ENCODE measurements around the gene PPP1R12B.
"Not testable (repeated sequence)": the region's sequence is repeated elsewhere in the genome, so short reads cannot be mapped to it uniquely, and the experiment has no call there.

The PPP1R12B gene

DNA sequence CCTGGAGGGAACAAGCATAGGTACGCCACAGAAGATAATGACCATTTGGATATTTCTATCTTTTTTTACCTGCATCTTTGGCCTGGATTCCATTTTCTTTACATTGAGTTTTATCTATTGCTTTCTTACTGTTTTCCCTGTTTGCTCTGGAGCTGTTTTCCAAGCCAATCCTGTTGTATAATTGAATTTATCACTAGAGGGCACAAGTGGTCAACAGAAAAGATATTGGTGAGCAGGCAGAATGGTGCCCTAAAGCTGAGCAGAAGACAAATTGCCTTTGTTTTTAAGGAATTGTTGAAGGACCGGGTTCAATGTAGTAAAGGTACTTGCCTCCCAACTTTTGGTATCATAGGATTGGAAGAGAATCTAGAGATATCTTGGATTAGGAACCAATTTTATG, 152.8 kb downstream of the PPP1R12B start:
- H3K27me3 ChIP-seq = no peaks in the 10 kb centered on the region
- H3K36me3 ChIP-seq = peaks cover under 1 to 9% (median 4%) of the 10 kb centered on the region in 3 donors
- intact Hi-C loops (cut with DNase I; ENCODE audit: low total_unique reads) = no loop called here
- DNase-seq = no peak
- peaks cover 0 to 57% (median 13%) of the 10 kb centered on the region in 4 donors for H3K4me1 ChIP-seq
- no peaks in the 10 kb centered on the region for H3K9me3 ChIP-seq
- peak; percentile 49 to 79 for TF ChIP-seq CTCF (IDR thresholded peaks at IDR 0.05)
- peak overlapping the region; percentile 26 to 87 for H3K27ac ChIP-seq
- no peak overlapping the region for H3K4me3 ChIP-seq

DNA sequence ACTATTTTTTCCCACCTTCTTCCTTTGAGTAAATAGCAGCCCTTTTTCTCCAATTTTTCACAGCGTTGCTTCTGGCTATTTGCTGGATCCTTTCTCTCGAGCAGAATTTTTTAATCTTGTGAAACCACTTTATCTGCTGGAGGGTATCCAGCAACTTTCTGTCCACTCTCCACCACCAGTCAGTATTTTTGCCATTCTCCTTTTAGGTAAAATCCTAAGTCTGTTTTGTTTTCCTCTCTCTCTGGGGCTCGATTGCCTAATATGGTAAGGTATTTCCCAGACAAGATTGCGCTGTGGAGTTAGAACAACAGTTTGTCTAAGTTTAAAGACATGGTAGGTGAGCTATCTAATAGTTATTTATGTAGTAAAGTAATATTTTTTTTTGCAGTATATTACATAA, 156.9 kb downstream of the PPP1R12B start:
- H3K9me3 ChIP-seq = no peaks in the 10 kb centered on the region
- peaks cover 0 to 62% (median 15%) of the 10 kb centered on the region in 4 donors for H3K4me1 ChIP-seq
- peak overlapping the region; percentile 67 to 87 for H3K27ac ChIP-seq
- no peaks in the 10 kb centered on the region for H3K27me3 ChIP-seq
- DNase-seq = peak in 1 of 2 donors; percentile 25
- intact Hi-C loops (cut with DNase I; ENCODE audit: low total_unique reads) = loop anchor here (5.0 kb wide), 1 partner anchor 37 kb away; no protein-coding TSS in a partner anchor
- H3K36me3 ChIP-seq = no peaks in the 10 kb centered on the region
- H3K4me3 ChIP-seq = peak overlapping the region; percentile 26 to 31
- no peak for TF ChIP-seq CTCF (IDR thresholded peaks at IDR 0.05)

DNA sequence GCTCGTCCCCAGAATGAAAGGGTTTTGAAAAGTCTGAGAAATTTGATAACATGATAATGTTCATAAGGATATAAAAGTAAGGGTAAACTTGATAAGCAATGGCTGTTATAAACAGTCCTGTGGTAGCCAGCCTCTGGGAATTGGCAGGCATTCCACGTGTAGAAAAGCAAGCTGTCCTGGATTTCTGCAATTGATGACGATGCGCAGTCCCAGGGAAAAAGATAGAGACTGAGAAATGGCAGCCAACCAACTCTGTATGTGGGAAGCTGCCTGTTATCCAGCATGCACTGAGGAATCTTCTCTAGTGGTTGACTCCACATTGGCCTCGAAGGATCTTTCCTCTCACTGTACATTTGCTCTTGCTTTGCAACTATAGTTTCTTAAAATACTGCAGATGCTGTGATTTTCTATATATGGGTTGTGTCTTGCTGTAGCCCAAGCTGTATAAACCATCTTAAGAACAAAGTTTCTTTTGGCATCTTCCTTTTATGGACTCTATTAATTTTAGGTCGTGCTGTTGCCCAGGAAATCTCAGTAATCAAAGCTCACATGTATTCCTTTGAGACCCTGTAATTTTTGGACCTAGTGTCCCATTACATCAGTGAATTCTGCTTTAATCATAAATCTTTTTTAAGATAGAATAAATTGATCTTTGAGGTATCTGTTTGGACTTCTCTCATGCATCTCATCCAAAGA, 157.5 kb downstream of the PPP1R12B start:
- intact Hi-C loops (cut with DNase I; ENCODE audit: low total_unique reads) = loop anchor here (5.0 kb wide), 1 partner anchor 36 kb away; no protein-coding TSS in a partner anchor
- DNase-seq = peak; percentile 58 to 78
- not testable (repeated sequence) for H3K27me3 ChIP-seq, H3K9me3 ChIP-seq, H3K36me3 ChIP-seq
- H3K4me3 ChIP-seq = peak overlapping the region; percentile 26 to 31
- peak overlapping the region; percentile 67 to 87 for H3K27ac ChIP-seq
- H3K4me1 ChIP-seq = peaks cover 0 to 62% (median 15%) of the 10 kb centered on the region in 4 donors

- H3K27me3 ChIP-seq, H3K9me3 ChIP-seq, DNase-seq, H3K4me3 ChIP-seq, H3K36me3 ChIP-seq: not testable (repeated sequence)
- intact Hi-C loops (cut with DNase I; ENCODE audit: low total_unique reads) = loop anchor here (5.0 kb wide), 1 partner anchor 33 kb away; no protein-coding TSS in a partner anchor
- H3K27ac ChIP-seq = peak overlapping the region; percentile 67 to 87
- peaks cover 0 to 43% (median 12%) of the 10 kb centered on the region in 4 donors for H3K4me1 ChIP-seq
Observed at GRCh38 chr1:202508863-202509262, 160.4 kb downstream of the PPP1R12B start.

- H3K27me3 ChIP-seq; intact Hi-C loops (cut with DNase I; ENCODE audit: low total_unique reads); H3K36me3 ChIP-seq; H3K4me3 ChIP-seq; H3K9me3 ChIP-seq; DNase-seq; H3K27ac ChIP-seq: not testable (repeated sequence)
- H3K4me1 ChIP-seq = peaks cover 0 to 35% (median 18%) of the 10 kb centered on the region in 4 donors
Observed at GRCh38 chr1:202513875-202514274, 165.4 kb downstream of the PPP1R12B start.

- Histone ChIP-seq H3K4me3 (no peak overlapping the region), H3K27ac (peak overlapping the region in 1 of 2 donors; percentile 30), H3K36me3 (no peaks in the 10 kb centered on the region), H3K9me3 (no peaks in the 10 kb centered on the region), H3K4me1 (peaks cover 0 to 57% (median 31%) of the 10 kb centered on the region in 4 donors), H3K27me3 (no peaks in the 10 kb centered on the region)
- TF ChIP-seq CTCF (IDR thresholded peaks at IDR 0.05) = no peak
- no peak for DNase-seq
- intact Hi-C loops (cut with DNase I; ENCODE audit: low total_unique reads) = no loop called here
Observed at GRCh38 chr1:202516434-202516877, 168.0 kb downstream of the PPP1R12B start.

DNA sequence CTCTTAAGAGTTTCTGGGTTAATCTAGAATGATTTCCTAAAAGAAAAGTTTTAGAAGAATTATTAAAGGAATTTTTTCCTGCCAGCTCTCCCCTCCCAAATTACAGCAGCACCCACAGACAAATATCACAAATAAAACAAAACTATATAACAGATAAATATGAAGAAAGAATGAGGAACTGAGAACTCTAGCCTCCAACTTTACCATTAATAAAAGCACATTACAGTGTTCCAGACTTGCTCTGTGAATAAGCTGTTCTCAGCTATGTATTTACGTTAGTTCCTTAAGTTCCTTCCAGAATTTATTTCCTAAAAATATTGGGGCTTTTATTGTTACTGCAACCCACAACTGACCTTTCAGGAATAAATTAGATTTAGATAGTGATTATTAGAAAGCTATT, 168.6 kb downstream of the PPP1R12B start:
- H3K27me3 ChIP-seq; intact Hi-C loops (cut with DNase I; ENCODE audit: low total_unique reads); DNase-seq; H3K4me3 ChIP-seq; H3K9me3 ChIP-seq; H3K36me3 ChIP-seq: not testable (repeated sequence)
- peaks cover 0 to 55% (median 31%) of the 10 kb centered on the region in 4 donors for H3K4me1 ChIP-seq
- H3K27ac ChIP-seq = peak overlapping the region; percentile 61 to 66

DNA sequence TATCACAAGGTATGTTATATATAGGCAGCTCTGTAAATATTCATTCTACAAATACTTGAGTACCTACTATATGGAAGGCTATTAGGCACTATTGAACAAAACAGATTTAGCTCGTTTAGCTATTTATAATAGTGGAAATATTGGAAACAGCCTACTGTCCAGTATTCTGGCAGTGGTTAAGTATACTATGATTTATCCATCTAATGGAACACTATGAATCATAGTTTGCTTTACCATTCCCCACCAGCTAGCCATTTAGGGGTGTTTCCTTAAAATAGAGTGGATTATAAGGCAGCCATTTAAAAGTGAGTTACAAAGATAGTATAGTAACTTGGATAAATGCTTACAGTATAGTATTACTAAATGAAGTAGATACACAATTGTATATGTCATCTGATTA, 169.7 kb downstream of the PPP1R12B start:
- intact Hi-C loops (cut with DNase I; ENCODE audit: low total_unique reads) = not testable (repeated sequence)

GRCh38 chr1:202518905-202519304, 170.4 kb downstream of the PPP1R12B start:
- not testable (repeated sequence) for H3K36me3 ChIP-seq

More for the DNA sequence above, 169.7 kb downstream of the PPP1R12B start:
- H3K27me3 ChIP-seq, H3K4me3 ChIP-seq, H3K9me3 ChIP-seq, H3K36me3 ChIP-seq, DNase-seq: not testable (repeated sequence)
- Histone ChIP-seq H3K27ac (peak overlapping the region; percentile 61 to 66), H3K4me1 (peaks cover 0 to 53% (median 31%) of the 10 kb centered on the region in 4 donors)

DNA sequence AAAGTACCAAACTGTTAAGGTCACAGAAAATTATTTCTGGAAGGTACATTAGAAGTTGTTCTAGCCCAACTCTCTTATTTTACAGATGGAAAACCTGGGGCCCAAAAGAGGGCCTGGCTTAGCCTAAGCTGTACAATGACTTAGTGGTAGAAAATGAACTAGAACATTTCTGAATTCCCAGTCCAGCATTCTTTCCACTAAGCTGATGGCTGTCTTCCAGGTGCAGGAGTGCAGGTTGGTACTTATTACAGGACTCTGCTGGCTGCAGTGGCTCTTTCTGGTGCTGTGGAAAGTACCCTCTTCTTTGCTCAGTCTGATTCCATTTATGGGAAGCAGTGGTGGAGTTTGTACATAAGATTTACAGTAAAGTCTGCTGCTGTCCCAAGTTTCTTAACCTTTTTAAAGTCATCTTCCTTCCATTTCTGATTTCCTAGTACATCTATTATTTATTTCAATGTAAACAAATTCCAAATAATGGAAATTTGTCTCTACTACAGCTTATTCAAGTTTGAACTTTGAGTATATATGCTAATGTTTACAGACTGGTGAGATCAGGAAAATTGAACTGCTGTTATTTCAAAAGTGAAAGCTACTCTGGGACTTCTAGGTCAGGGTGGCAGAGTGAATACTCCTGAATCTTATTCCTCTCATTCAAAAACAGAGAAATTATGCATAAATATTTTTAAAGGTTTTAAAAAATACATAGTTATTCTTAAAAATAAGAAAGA, 171.8 kb downstream of the PPP1R12B start:
- H3K4me3 ChIP-seq; H3K27me3 ChIP-seq; intact Hi-C loops (cut with DNase I; ENCODE audit: low total_unique reads); DNase-seq; H3K36me3 ChIP-seq; H3K9me3 ChIP-seq: not testable (repeated sequence)
- Histone ChIP-seq H3K27ac (peak overlapping the region; percentile 61 to 66), H3K4me1 (peaks cover 0 to 53% (median 31%) of the 10 kb centered on the region in 4 donors)

More at GRCh38 chr1:202518905-202519304, 170.4 kb downstream of the PPP1R12B start:
- H3K9me3 ChIP-seq; DNase-seq; H3K27me3 ChIP-seq; intact Hi-C loops (cut with DNase I; ENCODE audit: low total_unique reads); H3K4me3 ChIP-seq: not testable (repeated sequence)
- peaks cover 0 to 53% (median 31%) of the 10 kb centered on the region in 4 donors for H3K4me1 ChIP-seq
- peak overlapping the region; percentile 61 to 66 for H3K27ac ChIP-seq

All from tibial artery (tissue), 4 donors.